HepG2 (cell line): ENCODE results near the gene ADGRV1. TPM values are rescaled to one million over a fixed set of nuclear protein-coding genes. Genes with fewer than 3 reads are reported as not detected.

Experiments
- ATAC-seq: fragments of 200-7000 bp; cut with Tn5 transposase; 3 replicates; pipeline ENCODE4 v1.9.1; 2020; ENCODE audit warnings: mild to moderate bottlenecking, moderate library complexity
- BruUV-seq: library from RNA; stranded (reverse); fragments of 400-500 nt; replicated peaks from 2 replicates; lab custom pipeline; 2021; lab: Mats Ljungman, UMichigan
- CTCF ChIA-PET: fragments of 300-600 bp; formaldehyde crosslinking; extraction: SDS; loops from one replicate; lab custom pipeline; 2021; ENCODE audit warnings: low total read pairs, inconsistent platforms, low intra/inter-chr PET ratio; lab: Yijun Ruan, JAX
- POLR2A ChIA-PET: fragments of 350-600 bp; sonication (Branson Sonifier 250); formaldehyde crosslinking; loops from one replicate; lab custom pipeline; 2020; ENCODE audit warnings: antibody characterized with exemption, inconsistent platforms; lab: Yijun Ruan, JAX
- DNase-seq: peaks from one replicate; pipeline ENCODE4 v3.0.0-alpha.2; 2015; ENCODE audit warnings: low spot score
- FAIRE-seq: peaks from 3 replicates; lab custom pipeline; 2011; peaks lifted over from hg19 to GRCh38; lab: Jason Lieb, UNC
- H2AFZ ChIP-seq: one replicate; pipeline ENCODE4 v1.6.1; 2011; ENCODE audit warnings: low read length, inconsistent platforms
- H3K27ac ChIP-seq: fragments of 300-600 bp; 3 replicates; pipeline ENCODE4 v1.8.0; 2011; ENCODE audit warnings: mixed run types, mild to moderate bottlenecking, mixed read lengths, low read length, inconsistent platforms; ENCODE audit not compliant: insufficient read depth; ENCODE audit errors: extremely low read length
- H3K27me3 ChIP-seq, 2 experiments: fragments of 200-600 bp in 1 of 2; 2 replicates in 1 of 2; 3 replicates in 1 of 2; pipeline versions ENCODE4 v1.6.0 to v1.8.0; 2011; ENCODE audit warnings: low read length in 2 of 2, mild to moderate bottlenecking in 2 of 2, moderate library complexity in 2 of 2, inconsistent platforms in 1 of 2; ENCODE audit not compliant: insufficient read depth in 2 of 2, control insufficient read depth in 1 of 2
- H3K36me3 ChIP-seq, 2 experiments: fragments of 200-600 bp in 1 of 2; replicated peaks in 1 of 2; 2 replicates in 1 of 2; 3 replicates in 1 of 2; pipeline versions ENCODE4 v1.5.1 to v1.8.0; 2011; ENCODE audit warnings: low read length in 2 of 2, inconsistent platforms in 1 of 2; ENCODE audit not compliant: insufficient read depth in 2 of 2, control insufficient read depth in 1 of 2
- H3K4me1 ChIP-seq: 2 replicates; pipeline ENCODE4 v1.5.1; 2012; ENCODE audit warnings: low read length, inconsistent platforms; ENCODE audit not compliant: insufficient read depth
- H3K4me2 ChIP-seq: 2 replicates; pipeline ENCODE4 v1.6.0; 2011; ENCODE audit warnings: low read depth, low read length, inconsistent platforms
- H3K4me3 ChIP-seq, 3 experiments: fragments of 200-600 bp in 1 of 3; sonication (generic), shearing (Covaris generic) in 1 of 3; replicated peaks in 1 of 3; 2 replicates each; pipeline ENCODE4 v1.5.1; 2011 to 2016; ENCODE audit warnings: low read length in 3 of 3, inconsistent platforms in 2 of 3, low read depth in 2 of 3, mild to moderate bottlenecking in 2 of 3, control low read depth in 1 of 3, mixed read lengths in 1 of 3; ENCODE audit not compliant: insufficient read depth in 1 of 3
- H3K79me2 ChIP-seq: one replicate; pipeline ENCODE4 v1.6.1; 2011; ENCODE audit warnings: low read length, inconsistent platforms; ENCODE audit not compliant: insufficient read depth
- H3K9ac ChIP-seq: 2 replicates; pipeline ENCODE4 v1.6.0; 2011; ENCODE audit warnings: mild to moderate bottlenecking, low read depth, low read length, inconsistent platforms; ENCODE audit not compliant: insufficient read depth
- H3K9me3 ChIP-seq: 2 replicates; pipeline ENCODE4 v1.5.1; 2012; ENCODE audit warnings: mild to moderate bottlenecking, low read length
- H4K20me1 ChIP-seq: 2 replicates; pipeline ENCODE4 v1.6.0; 2011; ENCODE audit warnings: inconsistent platforms, mild to moderate bottlenecking, low read length, moderate library complexity; ENCODE audit not compliant: insufficient read depth
- HMGXB3 ChIP-seq: sonication (generic); formaldehyde crosslinking; IDR thresholded peaks from 2 replicates; pipeline ENCODE4 v1.4.0; 2020; ENCODE audit warnings: missing genetic modification reagents, borderline replicate concordance
- MAFK ChIP-seq, 2 experiments: IDR thresholded peaks in 1 of 2; conservative IDR thresholded peaks in 1 of 2; 2 replicates each; pipeline ENCODE4 v1.6.1; 2011; ENCODE audit warnings: improper control_type of control experiment in 2 of 2, low read length in 2 of 2
- TBP ChIP-seq: sonication (generic); formaldehyde crosslinking; IDR thresholded peaks from 2 replicates; pipeline ENCODE4 v1.5.0; 2020; ENCODE audit warnings: missing genetic modification reagents
- ZBTB40 ChIP-seq, 2 experiments: fragments of 450-650 bp in 1 of 2; sonication (generic) in 1 of 2; formaldehyde crosslinking in 1 of 2; IDR thresholded peaks; 2 replicates each; pipeline versions ENCODE4 v1.6.1 to v1.8.0; 2016 to 2022; ENCODE audit warnings: antibody characterized with exemption in 1 of 2, mild to moderate bottlenecking in 1 of 2, missing genetic modification reagents in 1 of 2
- WGBS: methylation state at CpG from one replicate; pipeline ENCODE4 v1.1.6; 2017; ENCODE audit warnings: low lambda C conversion rate; 5-methylcytosine and 5-hydroxymethylcytosine counted together
- in situ Hi-C: cut with HindIII; loops from 2 replicates; pipeline ENCODE4 v1.10.0; 2017; ENCODE audit warnings: low pct_unique_long_range_greater_than_20kb; ENCODE audit not compliant: extremely low pct_ligation_motif_present
- intact Hi-C: fragments of 100-400 bp; cut with micrococcal nuclease; formaldehyde crosslinking; loops from one replicate; pipeline ENCODE4 v1.10.0; 2022; ENCODE audit not compliant: unreplicated experiment
- polyA plus RNA-seq, 8 experiments: library from polyadenylated mRNA; depleted of rRNA in 3 of 8; stranded (reverse) in 7 of 8; unstranded in 1 of 8; fragments of >200 nt; fragmentation: Illumina TruSeq in 4 of 8; extraction: Trizol in 4 of 8; gene quantifications; 2 replicates each; pipeline versions ENCODE4 v1.2.1 to v1.2.3, GENCODE V29; 2011 to 2016; ENCODE audit warnings: low read depth in 4 of 8, missing spikeins in 1 of 8, mixed read lengths in 1 of 8; ENCODE audit not compliant: insufficient read depth in 1 of 8
- total RNA-seq, 5 experiments: library from RNA; depleted of rRNA; stranded (reverse); fragments of >200 nt; fragmentation: Illumina TruSeq; extraction: Trizol; gene quantifications; 2 replicates each; pipeline ENCODE4 v1.2.3, GENCODE V29; 2016; ENCODE audit warnings: low read depth in 1 of 5

ADGRV1 gene
- total and polyA plus RNA-seq, 2 of the 13 experiments (the other 11 are each of a cell fraction or from before 2014, with no cell fraction given) = 1.7 to 3.9 TPM

- Histone ChIP-seq H3K9ac (no peak overlapping the region), H3K4me2 (no peak overlapping the region), H3K4me1 (no peaks in the 10 kb centered on the region), H3K27ac (no peak overlapping the region), H3K79me2 (no peaks in the 10 kb centered on the region), H4K20me1 (no peaks in the 10 kb centered on the region), H2AFZ (no peak overlapping the region), H3K36me3 (no peaks in the 10 kb centered on the region), H3K9me3 (no peaks in the 10 kb centered on the region), H3K4me3 (no peak overlapping the region), H3K27me3 (no peaks in the 10 kb centered on the region)
- no TSS peak for BruUV-seq
- WGBS = 11% methylated on average over 2 of the region's 2 CpGs
- no peak for ATAC-seq
- CTCF ChIA-PET = no interaction called here
- peak; percentile 8 to 43; a peak in 1 of 4 replicates for TF ChIP-seq MAFK (conservative IDR thresholded peaks at IDR 0.05 in 1 of 2, IDR thresholded peaks at IDR 0.05 in 1 of 2; ENCODE audit: low read length in 2 of 2)
- TF ChIP-seq TBP (CRISPR knock-in tag) = no peak
- FAIRE-seq = no peak
- POLR2A ChIA-PET = no interaction called here
- intact Hi-C loops (no loop called here), in situ Hi-C loops (no loop called here)
- DNase-seq = no peak
Measured at GRCh38 chr5:90759119-90759518, 200.5 kb downstream of the ADGRV1 start.

- intact Hi-C loops = no loop called here
- Histone ChIP-seq H3K9me3 (no peaks in the 10 kb centered on the region), H3K36me3 (no peaks in the 10 kb centered on the region), H2AFZ (no peak overlapping the region), H3K4me2 (no peak overlapping the region), H3K27ac (no peak overlapping the region), H3K79me2 (no peaks in the 10 kb centered on the region), H3K4me1 (no peaks in the 10 kb centered on the region), H4K20me1 (no peaks in the 10 kb centered on the region), H3K27me3 (no peaks in the 10 kb centered on the region), H3K9ac (no peak overlapping the region), H3K4me3 (no peak overlapping the region)
- no TSS peak for BruUV-seq
- ChIA-PET CTCF (no interaction called here), POLR2A (no interaction called here)
- 53% methylated on average over 3 of the region's 3 CpGs for WGBS
- DNase-seq (no peak), ATAC-seq (no peak), FAIRE-seq (no peak)
- in situ Hi-C loops = no loop called here
- TF ChIP-seq ZBTB40 (IDR thresholded peaks at IDR 0.05) = no peak
- no peak for TF ChIP-seq ZBTB40 (CRISPR knock-in tag; IDR thresholded peaks at IDR 0.05)
- no peak for TF ChIP-seq HMGXB3
Measured at GRCh38 chr5:90767710-90768109, 209.1 kb downstream of the ADGRV1 start.
